HepG2 (cell line): ENCODE measurements around the gene TOMM20. TPM values are rescaled to one million over a fixed set of nuclear protein-coding genes. Genes with fewer than 3 reads are reported as not detected.

ENCODE experiments used
- AHR ChIP-seq: IDR thresholded peaks from 2 replicates; pipeline ENCODE4 v1.6.1; 2018; ENCODE audit warnings: missing genetic modification reagents, missing compliant biosample characterization
- AKAP8 ChIP-seq: sonication (generic); formaldehyde crosslinking; IDR thresholded peaks from 2 replicates; pipeline ENCODE4 v1.5.1; 2020; ENCODE audit warnings: mild to moderate bottlenecking, missing genetic modification reagents
- CBFB ChIP-seq: sonication (generic); formaldehyde crosslinking; IDR thresholded peaks from 2 replicates; pipeline ENCODE4 v1.4.0; 2020; ENCODE audit warnings: missing genetic modification reagents
- DNMT3B ChIP-seq: conservative IDR thresholded peaks from 2 replicates; pipeline ENCODE4 v1.6.1; 2016; ENCODE audit warnings: missing biosample characterization, control low read depth
- HDAC6 ChIP-seq: fragments of 200-600 bp; sonication (generic); IDR thresholded peaks from 2 replicates; pipeline ENCODE4 v1.7.0; 2017; ENCODE audit warnings: mild to moderate bottlenecking, antibody characterized with exemption, low read length, low read depth
- HNRNPK ChIP-seq: fragments of 200-400 bp; formaldehyde crosslinking; IDR thresholded peaks from 2 replicates; pipeline ENCODE4 v1.6.1; 2018; ENCODE audit warnings: low read length, low read depth, moderate library complexity, mild to moderate bottlenecking; ENCODE audit not compliant: poor library complexity, severe bottlenecking
- LCORL ChIP-seq, 2 experiments: fragments of 450-650 bp in 1 of 2; sonication (generic) in 1 of 2; formaldehyde crosslinking in 1 of 2; IDR thresholded peaks; 2 replicates each; pipeline versions ENCODE4 v1.5.0 to v1.6.1; 2017 to 2020; ENCODE audit warnings: antibody characterized with exemption in 1 of 2, missing genetic modification reagents in 1 of 2
- MAZ ChIP-seq, 2 experiments: sonication (generic) in 1 of 2; formaldehyde crosslinking in 1 of 2; IDR thresholded peaks; 2 replicates each; pipeline versions ENCODE4 v1.5.0 to v1.6.1; 2012 to 2020; ENCODE audit warnings: low read depth in 2 of 2, mild to moderate bottlenecking in 2 of 2, borderline replicate concordance in 1 of 2, improper control_type of control experiment in 1 of 2, low read length in 1 of 2, missing genetic modification reagents in 1 of 2, moderate library complexity in 1 of 2
- MZF1 ChIP-seq: sonication (generic); formaldehyde crosslinking; IDR thresholded peaks from 2 replicates; pipeline ENCODE4 v1.8.1; 2023; ENCODE audit warnings: mild to moderate bottlenecking, missing genetic modification reagents, borderline replicate concordance
- POLR2AphosphoS5 ChIP-seq: IDR thresholded peaks from 2 replicates; pipeline ENCODE4 v1.6.1; 2012; ENCODE audit warnings: low read depth, low read length
- RNF2 ChIP-seq: fragments of 450-650 bp; conservative IDR thresholded peaks from 2 replicates; pipeline ENCODE4 v1.6.1; 2016; ENCODE audit warnings: low read depth
- RXRA ChIP-seq: sonication (generic); formaldehyde crosslinking; IDR thresholded peaks from 2 replicates; pipeline ENCODE4 v1.5.1; 2020; ENCODE audit warnings: missing genetic modification reagents
- TEF ChIP-seq: sonication (generic); formaldehyde crosslinking; IDR thresholded peaks from 2 replicates; pipeline ENCODE4 v1.5.0; 2020; ENCODE audit warnings: missing genetic modification reagents
- ZBTB21 ChIP-seq: sonication (generic); formaldehyde crosslinking; IDR thresholded peaks from 2 replicates; pipeline ENCODE4 v1.4.0; 2020; ENCODE audit warnings: missing genetic modification reagents
- ZBTB25 ChIP-seq: IDR thresholded peaks from 2 replicates; pipeline ENCODE4 v1.6.1; 2018; ENCODE audit warnings: missing genetic modification reagents
- ZBTB43 ChIP-seq: sonication (generic); formaldehyde crosslinking; conservative IDR thresholded peaks from 2 replicates; pipeline ENCODE4 v1.4.0; 2020; ENCODE audit warnings: missing genetic modification reagents
- ZIK1 ChIP-seq: sonication (generic); formaldehyde crosslinking; IDR thresholded peaks from 2 replicates; pipeline ENCODE4 v1.5.0; 2020; ENCODE audit warnings: mild to moderate bottlenecking, low read depth, missing genetic modification reagents, borderline replicate concordance
- ZNF136 ChIP-seq: sonication (generic); formaldehyde crosslinking; IDR thresholded peaks from 2 replicates; pipeline ENCODE4 v1.8.1; 2022; ENCODE audit warnings: low read depth, mild to moderate bottlenecking, moderate library complexity, missing genetic modification reagents
- ZNF180 ChIP-seq: sonication (generic); formaldehyde crosslinking; IDR thresholded peaks from 2 replicates; pipeline ENCODE4 v1.4.0; 2020; ENCODE audit warnings: low read depth, missing genetic modification reagents, borderline replicate concordance
- ZNF232 ChIP-seq: sonication (generic); formaldehyde crosslinking; IDR thresholded peaks from 2 replicates; pipeline ENCODE4 v1.4.0; 2020; ENCODE audit warnings: missing genetic modification reagents, borderline replicate concordance
- ZNF234 ChIP-seq: sonication (generic); formaldehyde crosslinking; conservative IDR thresholded peaks from 2 replicates; pipeline ENCODE4 v1.5.1; 2020; ENCODE audit warnings: mild to moderate bottlenecking, missing genetic modification reagents
- ZNF704 ChIP-seq: sonication (generic); formaldehyde crosslinking; IDR thresholded peaks from 2 replicates; pipeline ENCODE4 v1.8.1; 2023; ENCODE audit warnings: mild to moderate bottlenecking, inconsistent platforms, moderate library complexity, missing genetic modification reagents, borderline replicate concordance
- ZNF883 ChIP-seq: sonication (generic); formaldehyde crosslinking; IDR thresholded peaks from 2 replicates; pipeline ENCODE4 v1.5.1; 2020; ENCODE audit warnings: mild to moderate bottlenecking, missing genetic modification reagents; ENCODE audit errors: not compliant biosample characterization
- polyA plus RNA-seq, 8 experiments: library from polyadenylated mRNA; depleted of rRNA in 3 of 8; stranded (reverse) in 7 of 8; unstranded in 1 of 8; fragments of >200 nt; fragmentation: Illumina TruSeq in 4 of 8; extraction: Trizol in 4 of 8; gene quantifications; 2 replicates each; pipeline versions ENCODE4 v1.2.1 to v1.2.3, GENCODE V29; 2011 to 2016; ENCODE audit warnings: low read depth in 4 of 8, missing spikeins in 1 of 8, mixed read lengths in 1 of 8; ENCODE audit not compliant: insufficient read depth in 1 of 8
- total RNA-seq, 5 experiments: library from RNA; depleted of rRNA; stranded (reverse); fragments of >200 nt; fragmentation: Illumina TruSeq; extraction: Trizol; gene quantifications; 2 replicates each; pipeline ENCODE4 v1.2.3, GENCODE V29; 2016; ENCODE audit warnings: low read depth in 1 of 5

Gene TOMM20
- total and polyA plus RNA-seq, 2 of the 13 experiments (the other 11 are each of a cell fraction or from before 2014, with no cell fraction given) = 153 to 376 TPM

- TF ChIP-seq TEF (CRISPR knock-in tag) (no peak), AKAP8 (no peak), ZNF234 (CRISPR knock-in tag) (no peak), HDAC6 (no peak), ZIK1 (CRISPR knock-in tag) (no peak), ZBTB25 (CRISPR knock-in tag) (no peak), CBFB (CRISPR knock-in tag) (no peak), ZNF704 (CRISPR knock-in tag) (no peak), ZNF136 (CRISPR knock-in tag) (no peak), ZBTB21 (CRISPR knock-in tag) (no peak), HNRNPK (no peak), RNF2 (no peak), ZNF180 (CRISPR knock-in tag) (no peak), MAZ (IDR thresholded peaks at IDR 0.05; ENCODE audit: borderline replicate concordance, low read depth, low read length) (no peak), MAZ (CRISPR knock-in tag; IDR thresholded peaks at IDR 0.05; ENCODE audit: low read depth) (0 out of 2 replicates have a peak, but pooled peaks have one; percentile 15), POLR2AphosphoS5 (no peak; the same call in 1 of the 2 replicates), MZF1 (CRISPR knock-in tag) (no peak), RXRA (CRISPR knock-in tag) (no peak), ZNF883 (CRISPR knock-in tag) (peak; percentile 33), AHR (no peak), ZNF232 (CRISPR knock-in tag) (no peak), LCORL (IDR thresholded peaks at IDR 0.05) (0 out of 2 replicates have a peak, but pooled peaks have one; percentile 46), LCORL (CRISPR knock-in tag; IDR thresholded peaks at IDR 0.05) (no peak), ZBTB43 (no peak), DNMT3B (CRISPR knock-in tag) (no peak)
Measured at GRCh38 chr1:235067396-235068157, 61.1 kb downstream of the TOMM20 start (continued).
